WTC11 (cell line): Measurements from ENCODE around the gene CSF1R. TPM values are rescaled to one million over a fixed set of nuclear protein-coding genes. Genes with fewer than 3 reads are reported as not detected.

ENCODE experiments used
- ATAC-seq: fragments of 200-7000 bp; cut with Tn5 transposase; 2 replicates; pipeline ENCODE4 v1.10.0; 2021; ENCODE audit warnings: mild to moderate bottlenecking, moderate library complexity
- CTCF ChIA-PET: fragments of 300-600 bp; sonication (Branson Sonifier 250); formaldehyde crosslinking; loops from one replicate; lab custom pipeline; 2021; ENCODE audit warnings: antibody characterized with exemption; lab: Charles Lee
- POLR2A ChIA-PET: fragments of 350-600 bp; sonication (Branson Sonifier 250); formaldehyde crosslinking; loops from one replicate; lab custom pipeline; 2021; ENCODE audit warnings: antibody characterized with exemption; lab: Charles Lee
- DNase-seq: peaks from one replicate; pipeline ENCODE4 v3.0.0; 2021; ENCODE audit warnings: low spot score
- H3K27ac Mint-ChIP-seq: 2 replicates; pipeline ENCODE4 v1.8.0; 2021; ENCODE audit warnings: mixed read lengths
- H3K27me3 Mint-ChIP-seq: 2 replicates; pipeline ENCODE4 v1.8.0; 2021; ENCODE audit warnings: low read depth, mild to moderate bottlenecking, moderate library complexity, mixed read lengths
- H3K36me3 Mint-ChIP-seq: 2 replicates; pipeline ENCODE4 v1.8.0; 2021; ENCODE audit warnings: mixed read lengths
- H3K4me1 Mint-ChIP-seq: 2 replicates; pipeline ENCODE4 v1.8.0; 2022; ENCODE audit warnings: mixed read lengths
- H3K4me3 Mint-ChIP-seq: 2 replicates; pipeline ENCODE4 v1.8.0; 2021; ENCODE audit warnings: mild to moderate bottlenecking, moderate library complexity, mixed read lengths
- H3K9me3 Mint-ChIP-seq: 2 replicates; pipeline ENCODE4 v1.8.0; 2021; ENCODE audit warnings: mixed read lengths
- AFF4 ChIP-seq: sonication (generic); formaldehyde crosslinking; IDR thresholded peaks from 2 replicates; pipeline ENCODE4 v1.8.1; 2023; ENCODE audit warnings: mild to moderate bottlenecking, missing genetic modification reagents, borderline replicate concordance
- AR ChIP-seq: fragments of 250-450 bp; sonication (Bioruptor Pico); IDR thresholded peaks from 2 replicates; pipeline ENCODE4 v1.9.0; 2021; ENCODE audit warnings: mild to moderate bottlenecking
- CTCF ChIP-seq: fragments of 200-600 bp; IDR thresholded peaks from 2 replicates; pipeline ENCODE4 v1.8.0; 2022; ENCODE audit warnings: antibody characterized with exemption
- EMX1 ChIP-seq: fragments of 250-450 bp; sonication (Bioruptor Pico); IDR thresholded peaks from 2 replicates; pipeline ENCODE4 v1.8.0; 2021; ENCODE audit warnings: mild to moderate bottlenecking
- ESRRA ChIP-seq: sonication (generic); formaldehyde crosslinking; IDR thresholded peaks from 2 replicates; pipeline ENCODE4 v1.8.1; 2022; ENCODE audit warnings: mild to moderate bottlenecking, missing genetic modification reagents, borderline replicate concordance
- HMGA2 ChIP-seq: fragments of 250-450 bp; sonication (Bioruptor Pico); IDR thresholded peaks from 2 replicates; pipeline ENCODE4 v1.4.0; 2021; ENCODE audit warnings: mild to moderate bottlenecking, moderate library complexity
- IRF2 ChIP-seq: sonication (generic); formaldehyde crosslinking; IDR thresholded peaks from 2 replicates; pipeline ENCODE4 v1.8.0; 2022; ENCODE audit warnings: low read depth, missing genetic modification reagents, borderline replicate concordance
- JAZF1 ChIP-seq: fragments of 250-450 bp; sonication (Bioruptor Pico); IDR thresholded peaks from 2 replicates; pipeline ENCODE4 v1.9.0; 2021; ENCODE audit warnings: moderate library complexity, mild to moderate bottlenecking, inconsistent platforms
- JUN ChIP-seq: sonication (generic); formaldehyde crosslinking; IDR thresholded peaks from 2 replicates; pipeline ENCODE4 v1.8.0; 2023; ENCODE audit warnings: mild to moderate bottlenecking, missing genetic modification reagents
- NR1H2 ChIP-seq: sonication (generic); formaldehyde crosslinking; IDR thresholded peaks from 2 replicates; pipeline ENCODE4 v1.9.0; 2021; ENCODE audit warnings: mild to moderate bottlenecking, moderate library complexity, missing genetic modification reagents
- NR3C1 ChIP-seq: sonication (generic); formaldehyde crosslinking; conservative IDR thresholded peaks from 2 replicates; pipeline ENCODE4 v1.8.1; 2023; ENCODE audit warnings: low read depth, mild to moderate bottlenecking, missing genetic modification reagents
- PRDM15 ChIP-seq: sonication (generic); formaldehyde crosslinking; IDR thresholded peaks from 2 replicates; pipeline ENCODE4 v1.8.0; 2022; ENCODE audit warnings: missing genetic modification reagents
- SOX15 ChIP-seq: fragments of 250-450 bp; sonication (Bioruptor Pico); IDR thresholded peaks from 2 replicates; pipeline ENCODE4 v1.9.0; 2021; ENCODE audit warnings: mild to moderate bottlenecking
- SP1 ChIP-seq: sonication (generic); formaldehyde crosslinking; conservative IDR thresholded peaks from 2 replicates; pipeline ENCODE4 v1.8.1; 2022; ENCODE audit warnings: missing genetic modification reagents
- ZBTB43 ChIP-seq: sonication (generic); formaldehyde crosslinking; IDR thresholded peaks from 2 replicates; pipeline ENCODE4 v1.8.1; 2023; ENCODE audit warnings: mild to moderate bottlenecking, missing genetic modification reagents
- ZNF121 ChIP-seq: sonication (generic); formaldehyde crosslinking; IDR thresholded peaks from 2 replicates; pipeline ENCODE4 v1.8.0; 2023; ENCODE audit warnings: missing genetic modification reagents
- ZNF219 ChIP-seq: sonication (generic); formaldehyde crosslinking; IDR thresholded peaks from 2 replicates; pipeline ENCODE4 v1.8.0; 2023; ENCODE audit warnings: missing genetic modification reagents, mild to moderate bottlenecking, borderline replicate concordance
- ZNF232 ChIP-seq: sonication (generic); formaldehyde crosslinking; IDR thresholded peaks from 2 replicates; pipeline ENCODE4 v1.8.0; 2022; ENCODE audit warnings: mild to moderate bottlenecking, missing genetic modification reagents
- ZNF317 ChIP-seq: sonication (generic); formaldehyde crosslinking; IDR thresholded peaks from 2 replicates; pipeline ENCODE4 v1.8.1; 2023; ENCODE audit warnings: low read depth, mild to moderate bottlenecking, moderate library complexity, missing genetic modification reagents, borderline replicate concordance
- ZNF423 ChIP-seq: fragments of 250-450 bp; sonication (Bioruptor Pico); IDR thresholded peaks from 2 replicates; pipeline ENCODE4 v2.1.2; 2022; ENCODE audit warnings: mild to moderate bottlenecking, moderate library complexity
- total RNA-seq: library from RNA; stranded (reverse); gene quantifications from 3 replicates; pipeline ENCODE4 v1.2.3, GENCODE V29; 2021

Gene CSF1R
- total RNA-seq, 1 experiment from 2014 or later, result 0.20 TPM

- TF ChIP-seq IRF2 (CRISPR knock-in tag), result no peak
- no peak for TF ChIP-seq EMX1 (CRISPR knock-in tag)
- TF ChIP-seq ZNF232, result no peak
- no peak for TF ChIP-seq SOX15 (CRISPR knock-in tag)
- TF ChIP-seq ZNF219 (CRISPR knock-in tag), result no peak
- TF ChIP-seq SP1 (CRISPR knock-in tag), result no peak
- TF ChIP-seq ZNF317 (CRISPR knock-in tag), result no peak
- no peak for TF ChIP-seq AFF4 (CRISPR knock-in tag)
Observed at GRCh38 chr5:150133581-150134197, 47.3 kb upstream of the CSF1R start (continued).

- ATAC-seq (no peak), DNase-seq (no peak)
- no peak for TF ChIP-seq ZBTB43 (CRISPR knock-in tag)
- no peak for TF ChIP-seq HMGA2 (CRISPR knock-in tag)
- no peak for TF ChIP-seq PRDM15 (CRISPR knock-in tag)
- H3K4me3 Mint-ChIP-seq, result no peak overlapping the region
- ChIA-PET CTCF (interaction anchor here (0.6 to 0.7 kb wide), 2 partner anchors 11 to 86 kb away, joined by 3 to 9 read pairs; no protein-coding TSS in a partner anchor), POLR2A (no interaction called here)
- H3K9me3 Mint-ChIP-seq, result no peaks in the 10 kb centered on the region
- H3K36me3 Mint-ChIP-seq, result no peaks in the 10 kb centered on the region
- no peak overlapping the region for H3K27ac Mint-ChIP-seq
- peaks cover 40% of the 10 kb centered on the region for H3K4me1 Mint-ChIP-seq
- peaks cover 36% of the 10 kb centered on the region for H3K27me3 Mint-ChIP-seq
Observed at GRCh38 chr5:150132740-150133139, 46.4 kb upstream of the CSF1R start.

GRCh38 chr5:150131978-150132694 is 45.8 kb upstream of the CSF1R start:
- H3K27me3 Mint-ChIP-seq, result peaks cover 36% of the 10 kb centered on the region
- ChIA-PET CTCF (interaction anchor here (0.5 to 1.8 kb wide), 4 partner anchors 10 to 632 kb away, joined by 3 to 9 read pairs (median 6); no protein-coding TSS in a partner anchor), POLR2A (no interaction called here)
- DNase-seq (no peak), ATAC-seq (no peak)
- no peak overlapping the region for H3K27ac Mint-ChIP-seq
- no peaks in the 10 kb centered on the region for H3K9me3 Mint-ChIP-seq
- no peaks in the 10 kb centered on the region for H3K36me3 Mint-ChIP-seq
- H3K4me1 Mint-ChIP-seq, result peaks cover 35% of the 10 kb centered on the region
- TF ChIP-seq JUN (CRISPR knock-in tag) (no peak), NR3C1 (no peak), ZNF121 (CRISPR knock-in tag) (no peak), ESRRA (no peak), JAZF1 (CRISPR knock-in tag) (no peak), NR1H2 (CRISPR knock-in tag) (no peak), CTCF (no peak), AR (CRISPR knock-in tag) (no peak), ZNF423 (CRISPR knock-in tag) (no peak)
- no peak overlapping the region for H3K4me3 Mint-ChIP-seq
